Astrocyte (in vitro differentiated cells and primary cell): ENCODE results near the gene CFAP57. TPM values are rescaled to one million over a fixed set of nuclear protein-coding genes. Genes with fewer than 3 reads are reported as not detected.

ENCODE experiments used
- DNase-seq: peaks from one replicate; pipeline ENCODE4 v3.0.0-alpha.2; 2010; ENCODE audit warnings: low read depth
- FAIRE-seq: peaks from 2 replicates; lab custom pipeline; 2011; peaks lifted over from hg19 to GRCh38; lab: Jason Lieb, UNC
- H2AFZ ChIP-seq: 2 replicates; pipeline ENCODE4 v1.6.0; 2012; ENCODE audit warnings: low read depth, low read length, inconsistent platforms
- H3K27ac ChIP-seq: 2 replicates; pipeline ENCODE4 v1.5.1; 2011; ENCODE audit warnings: low read depth, low read length, inconsistent platforms
- H3K27me3 ChIP-seq: 2 replicates; pipeline ENCODE4 v1.6.0; 2011; ENCODE audit warnings: low read length, inconsistent platforms; ENCODE audit not compliant: insufficient read depth
- H3K36me3 ChIP-seq: 2 replicates; pipeline ENCODE4 v1.5.1; 2011; ENCODE audit warnings: low read length, inconsistent platforms; ENCODE audit not compliant: insufficient read depth
- H3K4me1 ChIP-seq: 2 replicates; pipeline ENCODE4 v1.5.1; 2011; ENCODE audit warnings: low read length, inconsistent platforms; ENCODE audit not compliant: insufficient read depth
- H3K4me2 ChIP-seq: 2 replicates; pipeline ENCODE4 v1.6.0; 2012; ENCODE audit warnings: low read length, inconsistent platforms
- H3K4me3 ChIP-seq: 2 replicates; pipeline ENCODE4 v1.5.1; 2011; ENCODE audit warnings: low read depth, mild to moderate bottlenecking, low read length, inconsistent platforms; ENCODE audit not compliant: insufficient read depth
- H3K79me2 ChIP-seq: 2 replicates; pipeline ENCODE4 v1.6.0; 2012; ENCODE audit warnings: mild to moderate bottlenecking, low read length, inconsistent platforms; ENCODE audit not compliant: insufficient read depth
- H3K9ac ChIP-seq: 2 replicates; pipeline ENCODE4 v1.6.0; 2012; ENCODE audit warnings: mild to moderate bottlenecking, low read length, inconsistent platforms
- H3K9me3 ChIP-seq: 2 replicates; pipeline ENCODE4 v1.5.1; 2012; ENCODE audit warnings: low read depth, mild to moderate bottlenecking, low read length, inconsistent platforms; ENCODE audit not compliant: insufficient read depth
- H4K20me1 ChIP-seq: 2 replicates; pipeline ENCODE4 v1.6.0; 2012; ENCODE audit warnings: low read length, inconsistent platforms; ENCODE audit not compliant: insufficient read depth
- H3K27ac Mint-ChIP-seq: one replicate; pipeline ENCODE4 v1.8.0; 2021; ENCODE audit warnings: mild to moderate bottlenecking, mixed read lengths; ENCODE audit not compliant: unreplicated experiment
- H3K27me3 Mint-ChIP-seq: one replicate; pipeline ENCODE4 v1.8.0; 2021; ENCODE audit warnings: low read depth, mixed read lengths; ENCODE audit not compliant: unreplicated experiment
- H3K36me3 Mint-ChIP-seq: one replicate; pipeline ENCODE4 v1.8.0; 2021; ENCODE audit warnings: low read depth, mixed read lengths; ENCODE audit not compliant: unreplicated experiment
- H3K4me1 Mint-ChIP-seq: one replicate; pipeline ENCODE4 v1.8.0; 2021; ENCODE audit warnings: low read depth, mixed read lengths; ENCODE audit not compliant: unreplicated experiment
- H3K4me3 Mint-ChIP-seq: one replicate; pipeline ENCODE4 v1.8.0; 2021; ENCODE audit warnings: mild to moderate bottlenecking, moderate library complexity, mixed read lengths; ENCODE audit not compliant: unreplicated experiment
- H3K9me3 Mint-ChIP-seq: one replicate; pipeline ENCODE4 v1.8.0; 2021; ENCODE audit warnings: mild to moderate bottlenecking, mixed read lengths; ENCODE audit not compliant: unreplicated experiment
- EZH2 ChIP-seq: IDR thresholded peaks from 2 replicates; pipeline ENCODE4 v1.6.1; 2012; ENCODE audit warnings: mild to moderate bottlenecking, low read length, inconsistent platforms; ENCODE audit not compliant: insufficient read depth
- total RNA-seq: library from RNA; stranded (reverse); gene quantifications from 2 replicates; pipeline ENCODE4 v1.2.1, GENCODE V29; 2021
- TF ChIP-seq, protein P1 (sequence below): IDR thresholded peaks from 2 replicates; pipeline ENCODE4 v1.5.1; 2011; ENCODE audit warnings: low read depth, mild to moderate bottlenecking, inconsistent platforms, low read length, moderate library complexity; ENCODE audit not compliant: insufficient read depth

The CFAP57 gene
- total RNA-seq, 1 donor from 2014 or later: 0.18 TPM

DNA sequence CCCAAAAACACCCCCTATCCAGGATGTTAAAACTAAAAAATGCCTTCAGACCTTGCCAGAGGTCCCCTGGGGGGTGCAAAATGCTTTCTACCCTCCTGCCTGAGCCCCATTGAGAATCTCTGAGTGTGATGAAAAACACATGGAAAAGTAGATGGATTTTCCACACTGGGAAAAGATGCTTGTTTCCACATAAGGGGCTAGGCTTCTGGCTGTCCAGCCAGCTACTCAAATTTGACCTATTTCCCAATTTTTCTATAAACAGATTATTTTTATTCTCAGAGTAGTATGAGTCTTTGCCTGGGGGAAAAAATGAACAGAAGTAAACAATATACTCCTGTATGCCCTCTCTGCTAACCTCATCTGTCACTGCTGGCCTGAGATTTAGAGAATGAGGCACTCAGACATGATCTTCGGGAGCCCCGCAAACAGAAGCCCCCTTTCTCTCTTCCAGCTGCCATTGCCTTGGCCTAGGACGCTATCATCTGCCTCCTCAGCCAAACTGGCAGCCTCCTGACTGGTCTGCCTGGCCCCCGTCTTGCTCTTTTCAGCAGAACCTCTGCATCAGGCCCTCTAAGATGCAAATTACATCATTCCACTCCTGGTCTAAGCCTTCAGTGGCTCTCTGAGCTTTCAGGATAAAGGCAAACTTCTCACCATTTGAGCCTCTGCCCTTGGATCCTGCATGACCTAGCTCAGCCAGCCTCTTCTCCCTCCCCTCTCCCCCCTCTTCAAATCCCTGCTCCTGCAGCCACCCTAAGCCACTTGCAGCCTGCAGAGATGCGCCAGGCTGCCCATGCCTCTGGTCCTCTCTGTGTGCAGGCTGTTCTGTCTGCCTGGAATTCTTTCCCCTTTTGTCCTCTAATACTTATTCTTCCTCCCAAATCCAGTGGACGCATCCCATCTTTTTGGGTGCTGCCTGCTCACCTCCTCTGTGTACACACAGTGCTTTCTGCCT is 58.0 kb downstream of the CFAP57 start:
- no peak for DNase-seq
- Mint-ChIP-seq H3K4me3 (no peak overlapping the region), H3K27me3 (peaks cover 14% of the 10 kb centered on the region), H3K27ac (no peak overlapping the region), H3K36me3 (no peaks in the 10 kb centered on the region), H3K9me3 (no peaks in the 10 kb centered on the region), H3K4me1 (peaks cover 15% of the 10 kb centered on the region)
- H3K4me1 ChIP-seq: peaks cover 13% of the 10 kb centered on the region
- no peak overlapping the region for H3K4me2 ChIP-seq
- H2AFZ ChIP-seq: no peak overlapping the region
- H3K4me3 ChIP-seq: no peak overlapping the region
- H3K9me3 ChIP-seq: no peaks in the 10 kb centered on the region
- no peaks in the 10 kb centered on the region for H3K79me2 ChIP-seq
- no peaks in the 10 kb centered on the region for H4K20me1 ChIP-seq
- FAIRE-seq: no peak
- H3K27me3 ChIP-seq: no peaks in the 10 kb centered on the region
- no peak overlapping the region for H3K9ac ChIP-seq
- TF ChIP-seq, protein P1, sequence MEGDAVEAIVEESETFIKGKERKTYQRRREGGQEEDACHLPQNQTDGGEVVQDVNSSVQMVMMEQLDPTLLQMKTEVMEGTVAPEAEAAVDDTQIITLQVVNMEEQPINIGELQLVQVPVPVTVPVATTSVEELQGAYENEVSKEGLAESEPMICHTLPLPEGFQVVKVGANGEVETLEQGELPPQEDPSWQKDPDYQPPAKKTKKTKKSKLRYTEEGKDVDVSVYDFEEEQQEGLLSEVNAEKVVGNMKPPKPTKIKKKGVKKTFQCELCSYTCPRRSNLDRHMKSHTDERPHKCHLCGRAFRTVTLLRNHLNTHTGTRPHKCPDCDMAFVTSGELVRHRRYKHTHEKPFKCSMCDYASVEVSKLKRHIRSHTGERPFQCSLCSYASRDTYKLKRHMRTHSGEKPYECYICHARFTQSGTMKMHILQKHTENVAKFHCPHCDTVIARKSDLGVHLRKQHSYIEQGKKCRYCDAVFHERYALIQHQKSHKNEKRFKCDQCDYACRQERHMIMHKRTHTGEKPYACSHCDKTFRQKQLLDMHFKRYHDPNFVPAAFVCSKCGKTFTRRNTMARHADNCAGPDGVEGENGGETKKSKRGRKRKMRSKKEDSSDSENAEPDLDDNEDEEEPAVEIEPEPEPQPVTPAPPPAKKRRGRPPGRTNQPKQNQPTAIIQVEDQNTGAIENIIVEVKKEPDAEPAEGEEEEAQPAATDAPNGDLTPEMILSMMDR: no peak
- no peak for TF ChIP-seq EZH2
- no peak overlapping the region for H3K27ac ChIP-seq
- no peaks in the 10 kb centered on the region for H3K36me3 ChIP-seq

DNA sequence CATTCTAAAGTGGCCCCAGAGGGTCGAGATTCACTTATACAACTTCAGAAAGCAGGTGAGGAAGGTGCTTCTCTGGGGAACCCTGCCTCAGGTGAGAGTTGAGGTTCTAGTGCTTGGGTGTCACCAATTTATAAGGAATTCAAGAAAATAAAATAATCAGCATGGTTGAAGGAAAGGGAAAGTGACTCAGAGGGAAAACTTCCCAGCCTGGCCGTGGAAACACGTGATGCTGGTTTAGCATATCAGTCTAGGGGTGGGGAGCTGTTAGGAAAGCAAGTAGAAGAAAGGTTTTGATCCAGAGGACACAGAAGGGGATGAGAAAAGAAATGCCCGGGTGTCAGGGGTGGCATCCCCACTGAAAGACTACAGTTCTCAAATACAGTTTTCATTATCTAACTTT is 59.9 kb downstream of the CFAP57 start:
- Histone ChIP-seq H3K9ac (peak overlapping the region; percentile 15), H3K9me3 (no peaks in the 10 kb centered on the region), H3K27ac (peak overlapping the region; percentile 29), H3K4me3 (no peak overlapping the region), H3K36me3 (no peaks in the 10 kb centered on the region), H3K4me2 (peak overlapping the region; percentile 71), H4K20me1 (no peaks in the 10 kb centered on the region), H3K27me3 (no peaks in the 10 kb centered on the region), H3K4me1 (peaks cover 13% of the 10 kb centered on the region), H2AFZ (peak overlapping the region; percentile 69), H3K79me2 (no peaks in the 10 kb centered on the region)
- H3K27me3 Mint-ChIP-seq: peaks cover 15% of the 10 kb centered on the region
- FAIRE-seq (peak; percentile 70), DNase-seq (peak; percentile 70)
- no peaks in the 10 kb centered on the region for H3K36me3 Mint-ChIP-seq
- no peak for TF ChIP-seq EZH2
- TF ChIP-seq, protein P1: no peak
- no peak overlapping the region for H3K27ac Mint-ChIP-seq
- peaks cover 15% of the 10 kb centered on the region for H3K4me1 Mint-ChIP-seq
- no peaks in the 10 kb centered on the region for H3K9me3 Mint-ChIP-seq
- no peak overlapping the region for H3K4me3 Mint-ChIP-seq

DNA sequence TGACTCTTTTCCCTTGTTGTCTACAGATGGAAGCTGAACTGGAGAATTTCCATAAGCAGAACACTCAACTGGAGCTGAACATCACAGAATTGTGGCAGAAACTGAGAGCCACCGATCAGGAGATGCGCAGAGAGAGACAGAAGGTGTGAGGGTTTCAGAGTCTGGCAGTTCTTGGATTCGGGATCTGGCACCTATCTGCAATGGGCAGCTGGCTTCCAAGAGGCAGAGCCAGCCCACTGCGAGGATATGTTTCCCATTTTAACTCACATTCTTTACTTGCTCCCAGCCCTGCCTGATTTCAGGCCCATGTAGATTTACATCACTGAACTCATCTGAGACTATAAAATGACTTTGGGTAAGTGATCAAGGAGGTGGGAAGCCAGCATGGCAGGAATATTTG is 60.4 kb downstream of the CFAP57 start:
- H3K4me3 Mint-ChIP-seq: no peak overlapping the region
- Histone ChIP-seq H3K36me3 (no peaks in the 10 kb centered on the region), H2AFZ (peak overlapping the region; percentile 69), H3K4me2 (peak overlapping the region; percentile 71), H3K79me2 (no peaks in the 10 kb centered on the region), H3K9ac (peak overlapping the region; percentile 15), H3K4me1 (peaks cover 13% of the 10 kb centered on the region), H4K20me1 (no peaks in the 10 kb centered on the region), H3K9me3 (no peaks in the 10 kb centered on the region), H3K27ac (peak overlapping the region; percentile 29), H3K4me3 (no peak overlapping the region), H3K27me3 (no peaks in the 10 kb centered on the region)
- DNase-seq (no peak), FAIRE-seq (no peak)
- H3K4me1 Mint-ChIP-seq: peaks cover 15% of the 10 kb centered on the region
- peaks cover 17% of the 10 kb centered on the region for H3K27me3 Mint-ChIP-seq
- H3K27ac Mint-ChIP-seq: no peak overlapping the region
- H3K36me3 Mint-ChIP-seq: no peaks in the 10 kb centered on the region
- H3K9me3 Mint-ChIP-seq: no peaks in the 10 kb centered on the region
- TF ChIP-seq EZH2: no peak
- TF ChIP-seq, protein P1: no peak
